HG02571 (cell line): ENCODE results near the gene SPACA9.

ENCODE experiments used
- ATAC-seq: cut with Tn5 transposase; IDR thresholded peaks from one replicate; pipeline ENCODE4 v1.9.1; 2021; ENCODE audit warnings: mild to moderate bottlenecking, moderate library complexity; ENCODE audit not compliant: unreplicated experiment

Gene SPACA9

DNA sequence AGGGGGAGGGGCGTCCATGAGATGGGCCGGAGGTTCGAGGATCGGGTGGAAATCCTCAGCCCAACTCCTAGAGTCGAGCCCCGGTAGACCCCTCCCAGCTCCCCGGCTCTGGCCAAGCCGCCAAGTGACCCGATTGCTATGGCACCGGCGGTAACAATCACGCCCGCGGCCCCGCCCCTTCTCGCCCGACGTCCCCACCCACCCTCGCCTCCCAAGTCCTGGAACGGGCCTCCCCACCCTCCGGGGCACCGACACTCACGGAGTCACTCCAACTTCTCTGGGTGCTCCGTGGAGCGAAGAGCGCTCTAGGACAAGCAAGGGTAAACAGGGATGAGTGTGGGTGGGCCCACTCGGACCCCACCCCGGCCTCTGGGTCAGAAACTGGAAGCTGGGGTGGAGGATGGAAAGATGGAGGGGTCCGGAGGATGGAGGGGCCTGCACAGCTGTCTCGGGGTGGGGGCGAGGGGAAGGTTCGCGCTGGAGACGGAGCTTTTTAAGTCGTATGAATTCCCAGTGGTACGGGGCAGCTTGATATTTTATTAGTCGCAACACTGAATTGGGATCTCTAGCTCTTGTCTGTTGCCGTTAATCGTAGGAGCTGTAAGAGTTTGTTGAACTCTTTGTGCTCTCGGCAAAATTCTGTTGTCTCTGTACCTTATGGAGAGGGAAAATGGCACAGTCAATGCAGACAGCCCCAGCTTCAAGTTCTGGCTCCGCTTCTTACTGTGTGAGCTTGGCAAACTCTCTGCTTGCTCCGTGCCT, at the start of gene SPACA9:
SPACA9 (plus strand) TSS at position 204 of the 762 bp plus-strand sequence. CDS start 5,050 bp downstream, outside the sequence.
- no peak for ATAC-seq

DNA sequence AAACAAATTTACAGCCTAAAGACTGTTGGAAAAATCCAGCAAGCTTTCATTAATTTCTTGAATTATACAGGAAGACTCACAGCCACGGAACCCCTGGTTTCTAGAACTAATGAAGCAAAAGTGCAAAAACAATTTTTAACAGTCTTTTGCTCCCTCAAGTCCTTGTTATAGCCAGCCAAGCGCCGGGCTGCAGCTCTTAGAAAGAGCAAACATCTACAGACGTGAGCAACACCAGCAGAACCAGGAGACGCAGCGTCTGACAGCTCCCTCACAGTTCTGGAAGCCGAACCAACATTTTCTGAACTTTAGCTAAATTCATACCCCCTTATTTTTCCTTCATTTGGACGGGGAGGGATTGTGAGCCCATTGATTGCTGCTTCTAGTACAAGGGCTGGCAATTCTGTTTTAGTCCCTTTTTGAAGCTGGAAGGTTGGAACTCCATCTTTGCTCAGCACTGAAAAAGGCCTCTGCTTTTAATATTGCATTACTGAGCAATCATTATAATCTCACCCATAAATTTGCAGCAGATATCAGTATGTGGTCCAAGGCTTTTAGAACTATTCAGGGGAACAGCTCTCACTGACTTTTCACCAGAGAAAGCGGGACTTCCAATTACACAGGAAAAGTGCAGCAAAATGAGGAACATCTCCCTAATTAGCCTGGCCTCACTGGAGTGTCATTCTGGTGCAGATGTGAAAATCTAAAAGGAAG, 46.4 kb upstream of the SPACA9 start:
- no peak for ATAC-seq

DNA sequence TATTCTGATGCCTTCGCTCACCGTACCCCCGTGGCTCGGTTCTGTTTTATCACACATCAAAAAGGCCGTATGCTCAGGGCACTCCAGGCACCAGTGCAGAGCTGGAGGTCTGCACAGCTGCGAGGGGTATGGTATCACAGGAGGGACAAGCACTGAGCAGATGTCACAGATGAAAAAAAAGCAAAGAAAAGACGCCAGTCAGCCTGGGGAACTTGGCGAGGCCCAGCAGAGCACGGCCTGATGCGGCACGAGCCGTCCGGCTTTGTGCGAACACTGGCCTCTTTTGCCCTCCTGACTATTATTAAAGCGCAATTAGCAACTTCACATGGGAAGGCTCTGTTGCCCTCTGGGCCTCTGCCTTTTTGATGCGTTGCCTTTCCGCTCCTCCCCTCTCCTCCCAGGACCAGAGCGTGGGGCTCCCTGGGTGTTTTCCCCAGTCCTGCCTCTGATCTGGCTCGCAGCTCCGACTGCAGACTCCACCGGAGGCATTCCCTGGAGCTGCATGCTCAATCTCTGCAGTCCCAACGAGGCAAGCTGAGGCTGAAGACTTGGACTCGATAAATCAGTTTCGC, 45.1 kb upstream of the SPACA9 start:
- no peak for ATAC-seq

DNA sequence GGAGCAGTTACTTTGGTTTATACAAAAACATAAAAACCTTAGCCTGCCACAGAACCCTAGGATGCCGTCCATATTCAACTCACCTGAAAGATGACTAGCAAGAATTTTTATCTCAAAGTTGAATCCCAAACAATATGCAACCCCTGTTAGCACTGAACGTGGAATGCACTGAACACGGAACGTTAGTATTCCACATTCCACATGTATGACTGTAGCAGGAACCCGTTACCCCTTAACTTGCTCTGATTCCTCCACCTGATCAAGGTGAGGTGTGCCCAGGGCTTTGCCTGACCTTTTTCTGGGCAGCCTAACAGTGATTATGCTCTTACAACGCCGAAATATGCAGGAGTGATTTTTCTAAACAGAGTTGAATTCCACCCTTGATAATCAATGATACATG, 44.4 kb upstream of the SPACA9 start:
- ATAC-seq: no peak

DNA sequence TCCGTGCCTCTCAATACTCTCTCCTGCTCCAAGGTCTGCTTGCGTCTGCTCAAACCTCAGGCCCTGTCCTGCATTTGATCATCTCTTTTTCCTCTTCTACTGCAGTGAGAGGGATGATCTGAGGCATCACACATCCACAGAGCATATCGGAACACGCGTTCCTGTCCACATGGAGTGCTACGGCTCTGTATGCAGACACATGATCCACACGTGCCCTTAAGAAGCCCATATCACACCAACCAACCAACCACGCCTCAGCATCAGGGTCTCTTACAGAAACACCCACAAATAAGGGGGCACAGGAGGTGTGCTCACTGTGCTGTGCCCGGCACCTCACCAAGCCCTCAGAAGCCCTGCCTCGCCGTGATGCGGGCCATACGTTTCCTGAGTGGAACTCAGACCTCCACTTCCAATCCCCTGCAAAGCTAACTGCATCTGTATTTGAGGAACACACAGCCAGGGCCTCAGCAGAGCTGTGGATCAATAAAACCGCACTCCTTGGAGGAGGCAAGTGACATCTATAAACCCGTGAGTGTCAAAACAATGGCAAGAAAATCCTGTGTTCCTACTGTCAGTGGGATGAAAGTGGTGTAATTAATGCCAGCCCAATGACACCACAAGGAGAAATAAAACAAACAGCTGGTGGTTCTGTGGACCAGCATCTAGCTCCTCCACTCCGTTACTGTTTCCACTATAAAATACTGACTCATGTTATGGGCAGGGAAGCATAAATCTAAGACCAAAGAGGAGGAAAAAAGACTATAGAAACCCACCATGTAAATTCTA, 41.0 kb upstream of the SPACA9 start:
- ATAC-seq: no peak

DNA sequence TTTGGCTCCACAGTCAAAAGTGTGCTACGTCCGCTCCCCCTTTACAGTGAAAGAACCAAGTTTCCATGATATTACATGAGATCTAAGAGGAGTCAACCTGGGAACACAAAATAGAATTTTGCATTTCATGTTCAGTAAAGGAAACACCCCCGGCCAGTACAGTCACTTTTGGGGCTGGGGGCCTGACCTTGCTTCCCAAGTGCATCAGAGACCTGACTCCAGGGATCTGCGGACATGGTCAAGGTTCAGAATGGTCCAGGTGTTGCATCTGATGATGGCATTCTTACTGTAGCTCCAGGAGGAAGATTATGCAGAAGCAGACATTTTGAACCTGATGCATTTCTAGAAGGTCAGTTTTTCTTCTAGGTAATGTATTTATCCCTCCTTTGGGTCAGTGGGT, 40.4 kb upstream of the SPACA9 start:
- no peak for ATAC-seq

DNA sequence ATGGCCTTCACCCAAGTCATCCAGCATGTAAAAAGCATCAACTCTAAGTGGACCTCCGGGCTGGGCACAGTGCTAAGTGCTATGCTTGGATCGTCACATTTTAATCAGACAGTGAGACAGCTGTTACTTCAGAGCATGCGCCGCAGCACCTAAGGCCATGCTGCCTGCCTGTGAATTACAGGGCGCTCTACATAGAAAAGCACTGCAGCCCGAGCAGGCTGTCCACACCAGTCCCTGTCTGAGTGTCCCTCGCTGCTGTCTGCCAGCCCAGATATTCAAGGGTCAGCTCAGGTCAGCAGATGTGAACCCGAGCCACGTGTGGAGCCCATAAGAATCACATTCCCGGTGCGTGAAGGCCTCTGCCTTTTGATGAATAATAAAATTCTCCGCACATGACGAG, 37.7 kb upstream of the SPACA9 start:
- no peak for ATAC-seq

DNA sequence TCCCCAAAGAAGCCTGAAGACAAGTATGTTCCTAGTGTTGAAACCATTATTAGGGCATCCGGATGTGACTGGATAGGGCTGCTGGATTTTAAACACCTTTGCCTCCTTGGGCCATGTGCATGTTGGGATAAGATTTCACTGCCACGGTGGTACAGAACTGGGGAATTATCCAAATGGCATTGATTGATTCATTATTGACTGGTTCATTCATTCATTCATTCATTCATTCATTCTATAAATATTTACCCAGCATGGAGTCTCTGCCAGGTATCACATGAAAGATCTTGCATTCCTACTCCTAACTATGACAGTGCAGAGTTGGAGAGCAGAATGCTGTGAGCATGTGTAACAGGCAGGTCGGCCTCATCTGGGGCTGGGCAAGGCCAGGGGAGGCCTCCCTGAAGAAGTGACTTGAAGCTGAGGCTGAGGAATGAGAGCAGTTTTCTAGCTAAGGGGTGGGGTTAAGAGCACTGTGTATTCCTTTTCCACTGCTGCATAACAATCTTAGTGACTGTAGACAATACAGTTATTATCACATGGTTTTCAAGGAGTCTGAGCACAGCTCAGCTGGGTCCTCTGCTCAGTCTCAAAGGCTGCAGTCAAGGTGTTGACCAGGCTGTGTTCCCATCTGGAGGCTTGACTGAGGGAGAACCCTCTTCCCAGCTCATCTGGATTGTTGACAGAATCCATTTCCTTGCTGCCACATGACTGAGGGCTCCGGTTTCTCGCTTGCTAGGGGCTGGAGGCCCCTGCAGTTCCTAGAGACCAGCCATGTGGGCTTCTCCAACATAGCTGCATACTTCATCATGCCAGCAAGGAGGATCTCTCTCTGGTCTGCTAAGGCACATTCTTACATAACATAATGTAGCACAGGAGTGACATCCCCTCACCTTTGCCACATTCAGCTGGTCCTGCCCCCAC, 36.3 kb upstream of the SPACA9 start:
- ATAC-seq: no peak

DNA sequence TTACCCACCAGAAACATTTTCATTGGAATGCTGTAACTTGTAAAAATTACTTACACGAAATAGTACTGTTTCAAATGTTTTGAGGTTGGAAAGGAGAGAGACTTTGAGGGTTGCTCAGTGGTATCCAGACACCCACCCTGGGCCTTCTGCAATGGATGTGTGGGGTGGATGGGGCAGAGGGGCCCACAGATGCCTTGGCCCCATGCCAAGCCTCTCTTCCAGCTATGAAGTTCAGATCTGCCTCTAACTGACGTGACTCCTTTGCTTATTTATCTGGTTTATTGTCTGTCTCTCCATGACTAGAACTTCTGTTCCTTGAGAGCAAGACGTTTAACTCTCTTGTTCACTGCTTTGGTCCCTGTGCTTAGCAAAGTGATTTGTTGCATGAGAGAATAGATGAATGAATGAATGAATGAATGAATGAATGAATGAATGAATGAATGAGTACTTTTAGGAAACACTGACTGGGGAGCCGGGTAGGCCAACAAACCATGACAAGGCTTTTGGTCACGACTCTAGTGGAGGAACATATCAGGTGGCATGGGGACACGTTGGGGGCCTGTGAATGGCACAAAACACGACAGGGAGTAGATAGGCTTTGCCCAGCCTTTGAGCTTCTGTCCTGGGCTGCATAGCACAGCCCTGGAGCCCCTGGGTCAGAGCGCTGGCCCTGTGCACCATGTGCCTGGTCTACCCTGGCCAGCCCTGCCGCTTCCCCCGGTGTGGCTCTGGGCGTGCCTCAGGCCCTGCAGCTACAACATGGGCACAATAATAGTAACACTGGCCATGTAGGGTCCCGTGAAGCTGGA, 32.4 kb upstream of the SPACA9 start:
- ATAC-seq: no peak

DNA sequence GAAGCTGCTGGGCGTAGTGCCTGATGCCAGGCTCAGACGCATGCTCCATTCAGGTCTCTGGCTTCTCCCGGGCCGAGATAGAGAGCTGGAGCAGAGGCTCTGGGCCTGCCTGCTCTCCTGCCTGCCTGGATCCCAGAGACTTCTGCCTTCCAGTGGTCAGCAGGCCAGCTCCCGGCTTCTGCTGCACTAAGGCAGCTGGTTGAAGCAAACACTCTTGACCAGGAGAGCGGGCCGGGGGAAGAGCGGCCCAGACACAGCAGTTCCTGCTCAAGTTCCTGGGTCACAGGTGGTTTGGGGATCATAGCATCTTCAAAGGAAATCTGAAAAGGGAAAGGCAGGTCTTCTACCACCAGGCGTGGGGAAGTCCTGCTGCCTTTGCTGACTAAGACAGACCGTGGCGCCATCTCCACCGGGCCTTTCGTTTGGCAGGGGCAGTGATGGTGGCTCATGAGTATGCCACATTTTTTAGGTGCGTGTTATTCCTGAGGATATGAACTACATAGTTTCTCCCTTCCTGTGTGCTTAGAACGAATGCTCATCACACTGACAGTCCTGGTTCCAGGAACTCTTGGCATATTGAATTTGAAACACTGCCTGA, 31.7 kb upstream of the SPACA9 start:
- no peak for ATAC-seq

DNA sequence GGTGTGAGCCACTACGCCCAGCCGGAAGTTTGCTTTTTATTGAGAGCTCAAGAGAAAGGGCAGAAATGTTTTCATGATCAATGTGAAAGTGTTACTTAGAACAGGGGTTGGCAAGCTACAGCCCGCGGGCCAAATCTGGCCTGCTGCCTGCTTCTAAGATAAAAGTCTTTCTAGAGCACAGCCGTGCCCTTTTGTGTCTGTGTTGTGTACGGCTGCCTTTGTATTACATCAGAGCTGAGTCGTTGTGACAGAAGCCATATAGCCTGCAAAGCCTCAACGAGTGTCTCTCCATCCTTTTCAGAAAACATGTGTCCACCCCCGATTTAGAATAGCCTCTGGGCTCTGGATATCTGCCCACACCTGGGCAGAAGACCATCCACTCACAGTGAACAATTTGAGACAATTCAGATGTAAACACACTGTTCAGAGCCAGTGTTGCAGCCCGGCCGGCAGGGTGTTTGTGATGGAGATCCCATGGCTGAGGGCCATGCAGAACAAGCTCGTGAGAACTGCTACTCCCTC, 29.5 kb upstream of the SPACA9 start:
- ATAC-seq: no peak

DNA sequence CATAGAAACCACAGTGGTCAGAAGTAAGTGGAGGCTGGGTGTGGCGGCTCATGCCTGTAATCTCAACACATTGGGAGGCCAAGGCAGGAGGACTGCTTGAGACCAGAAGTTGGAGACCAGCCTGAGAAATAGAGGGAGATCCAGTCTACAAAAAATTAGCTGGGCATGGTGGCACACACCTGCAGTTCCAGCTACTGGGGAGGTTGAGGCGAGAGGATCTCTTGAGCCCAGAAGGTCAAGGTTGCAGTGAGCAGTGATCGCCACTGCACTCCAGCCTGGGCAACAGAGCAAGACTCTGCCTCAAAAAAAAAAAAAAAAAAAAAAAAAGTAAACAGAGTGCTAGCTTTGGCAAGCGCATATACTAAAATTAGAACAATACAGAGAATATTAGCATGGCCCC, 25.2 kb upstream of the SPACA9 start:
- no peak for ATAC-seq

DNA sequence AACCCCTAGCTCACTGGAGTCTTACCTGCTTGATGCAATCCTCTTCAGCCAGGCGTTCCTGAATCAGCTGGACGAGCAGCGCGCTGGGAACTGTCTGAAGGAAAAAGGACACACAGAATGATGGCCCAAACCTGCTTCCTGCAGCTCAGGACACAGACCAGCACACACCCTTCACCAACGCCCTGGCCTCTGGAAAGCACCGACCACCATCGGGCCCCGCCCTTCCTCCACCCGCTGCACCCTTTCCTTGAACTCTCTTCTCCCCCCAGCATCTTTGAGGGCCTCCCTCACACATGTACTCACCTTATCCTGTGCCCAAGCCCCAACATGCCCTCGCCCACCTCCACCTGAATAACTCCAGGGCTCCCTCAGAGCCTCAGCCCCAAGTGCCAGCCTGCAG, 23.9 kb upstream of the SPACA9 start:
- no peak for ATAC-seq

DNA sequence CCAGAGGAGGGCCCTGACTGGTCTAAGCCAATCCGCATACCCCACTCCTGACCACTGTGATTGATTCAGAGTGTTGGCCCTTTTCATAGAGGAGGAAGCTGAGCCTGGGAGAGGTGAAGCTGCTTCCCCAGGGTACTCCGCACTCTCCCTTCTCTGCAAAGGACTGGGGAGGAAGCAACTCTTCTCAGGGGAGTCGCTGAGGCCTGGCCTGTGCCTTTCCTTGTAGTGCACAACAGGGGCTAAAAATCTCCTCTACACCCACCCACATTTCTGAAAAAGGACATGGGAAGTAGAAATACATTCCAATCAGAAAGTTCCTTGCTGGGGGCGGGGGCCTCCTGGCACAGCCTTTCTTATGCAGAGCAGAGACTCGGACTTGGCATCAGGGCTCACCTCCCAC, 22.8 kb upstream of the SPACA9 start:
- no peak for ATAC-seq

DNA sequence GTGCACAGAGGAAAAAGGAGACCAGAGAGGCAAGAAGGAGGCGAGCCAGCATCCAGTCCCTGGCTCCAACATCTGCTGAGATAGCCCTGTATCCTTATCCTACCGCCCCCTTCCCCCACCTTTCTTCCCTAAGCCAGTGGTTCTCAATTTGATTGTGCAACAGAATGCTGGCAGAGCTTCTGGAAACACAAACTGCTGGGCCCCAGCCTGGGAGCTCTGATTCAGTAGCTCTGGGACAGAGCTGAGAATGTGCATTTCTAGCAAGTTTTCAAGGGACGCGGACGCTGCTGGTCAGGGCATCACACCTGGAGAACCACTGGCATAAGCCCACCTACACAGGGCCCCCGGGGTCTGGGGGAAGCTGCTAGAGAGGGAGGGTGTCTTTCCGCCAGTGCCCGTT, 21.7 kb upstream of the SPACA9 start:
- no peak for ATAC-seq

DNA sequence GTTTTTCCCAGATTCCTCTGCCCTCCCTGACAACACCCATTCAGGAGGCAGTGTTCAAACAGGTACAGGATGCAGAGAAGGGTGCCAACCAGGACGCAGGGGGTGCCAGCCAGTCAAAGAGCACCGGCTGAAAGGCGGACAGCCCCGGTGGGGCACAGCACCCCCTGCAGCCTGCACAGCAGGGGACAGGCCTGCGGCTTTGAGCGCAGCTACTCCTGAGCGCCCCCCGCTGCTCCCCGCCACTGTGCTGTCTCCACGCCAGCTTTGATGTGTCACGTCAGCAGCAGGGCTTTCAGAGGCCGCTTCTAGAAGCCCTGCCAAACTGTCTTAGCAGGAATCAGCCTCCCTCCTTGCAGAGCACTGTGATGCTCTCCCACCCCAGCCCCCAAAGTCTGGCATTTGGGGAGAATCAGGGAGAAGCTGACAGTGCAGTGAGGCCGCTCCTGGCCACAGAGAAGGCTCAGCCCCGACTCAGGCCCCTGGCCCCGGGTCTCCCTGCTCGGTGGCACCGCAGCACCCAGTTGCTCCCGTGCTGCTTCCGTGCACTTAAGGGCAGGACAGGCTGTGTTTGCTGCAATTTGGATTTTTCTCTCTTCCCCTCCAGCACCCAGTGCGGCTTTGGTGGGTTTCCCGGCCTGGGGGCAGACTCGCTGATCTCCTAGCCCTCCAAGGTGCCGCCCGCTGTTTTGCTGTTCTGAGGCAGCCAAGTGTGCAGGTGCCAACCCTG, 20.9 kb upstream of the SPACA9 start:
- ATAC-seq: no peak

DNA sequence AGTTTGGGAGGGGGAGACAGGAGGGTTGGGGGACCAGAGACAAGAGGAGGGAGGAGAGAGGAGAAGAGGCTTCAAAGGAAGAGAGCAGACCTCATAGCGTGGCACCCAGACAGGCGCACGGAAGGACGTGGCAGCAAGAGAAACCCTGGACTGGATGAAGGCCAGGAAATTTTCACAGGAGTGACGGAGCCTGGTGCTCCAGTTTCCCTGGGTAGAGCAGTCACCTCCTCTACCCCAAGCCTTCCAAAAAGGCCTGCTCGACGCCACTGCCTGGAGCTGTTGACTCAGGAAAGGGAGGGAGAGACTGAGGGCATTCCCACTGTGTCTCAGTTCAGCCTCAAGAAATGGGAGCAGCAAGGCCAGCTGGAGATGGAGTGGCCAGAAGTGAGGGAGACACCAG, 19.9 kb upstream of the SPACA9 start:
- ATAC-seq: no peak

DNA sequence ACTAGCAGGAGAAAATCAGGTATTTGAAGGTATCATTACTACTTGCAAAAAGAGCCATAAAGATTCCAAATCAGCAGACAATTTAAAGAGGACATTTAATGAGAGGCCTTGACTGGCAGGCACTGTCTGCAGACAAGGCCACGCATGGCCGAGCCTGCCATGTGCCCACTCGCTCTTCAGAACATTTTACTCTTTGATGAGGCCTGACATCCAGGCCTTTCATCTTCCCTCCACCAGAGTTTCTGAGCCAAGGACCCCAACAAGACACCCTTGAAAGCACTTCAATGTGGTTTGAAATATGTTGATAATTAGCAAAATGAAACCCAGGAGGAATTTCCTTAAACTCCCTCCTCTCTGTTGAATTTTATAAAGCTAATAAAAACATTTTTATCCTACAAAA, 17.0 kb upstream of the SPACA9 start:
- ATAC-seq: no peak
